Measurements from ENCODE around the gene TGOLN2. TPM values are rescaled to one million over a fixed set of nuclear protein-coding genes. Genes with fewer than 3 reads are reported as not detected.

TGOLN2 gene
- total RNA-seq, 2 donors from 2014 or later: 140 to 165 TPM

- WGBS: 72% methylated on average over 10 of the region's 10 CpGs
- Histone ChIP-seq H3K4me1 (replicated peaks) (no peaks in the 10 kb centered on the region), H3K9me3 (no peaks in the 10 kb centered on the region), H3K27ac (no peak overlapping the region), H3K27me3 (replicated peaks; ENCODE audit: insufficient read depth) (no peaks in the 10 kb centered on the region), H3K36me3 (no peaks in the 10 kb centered on the region), H3K4me3 (no peak overlapping the region)
- no peak for DNase-seq (ENCODE audit: low spot score)
- intact Hi-C loops (cut with DNase I): no loop called here
- no peak for TF ChIP-seq CTCF (IDR thresholded peaks at IDR 0.05)
- no peak for TF ChIP-seq POLR2AphosphoS5 (IDR thresholded peaks at IDR 0.05)
- no peak for TF ChIP-seq POLR2A (IDR thresholded peaks at IDR 0.05)
Observed at GRCh38 chr2:85314884-85315242, 12.9 kb downstream of the TGOLN2 start.

- intact Hi-C loops (cut with DNase I): no loop called here
- Histone ChIP-seq H3K27ac (no peak overlapping the region), H3K9me3 (no peaks in the 10 kb centered on the region), H3K4me3 (no peak overlapping the region), H3K4me1 (replicated peaks) (no peaks in the 10 kb centered on the region), H3K36me3 (no peaks in the 10 kb centered on the region), H3K27me3 (replicated peaks; ENCODE audit: insufficient read depth) (no peaks in the 10 kb centered on the region)
- TF ChIP-seq POLR2AphosphoS5 (IDR thresholded peaks at IDR 0.05): no peak
- TF ChIP-seq CTCF (IDR thresholded peaks at IDR 0.05): no peak
- TF ChIP-seq POLR2A (IDR thresholded peaks at IDR 0.05): no peak
- WGBS: 89% methylated on average over 7 of the region's 7 CpGs
- DNase-seq (ENCODE audit: low spot score): no peak
Observed at GRCh38 chr2:85312404-85312803, 15.4 kb downstream of the TGOLN2 start.

- H3K27ac ChIP-seq: no peak overlapping the region
- TF ChIP-seq POLR2AphosphoS5 (IDR thresholded peaks at IDR 0.05) (no peak), CTCF (IDR thresholded peaks at IDR 0.05) (no peak), POLR2A (IDR thresholded peaks at IDR 0.05) (no peak)
Observed at GRCh38 chr2:85310330-85310729, 17.5 kb downstream of the TGOLN2 start.

GRCh38 chr2:85309699-85310321, 18.0 kb downstream of the TGOLN2 start:
- no peaks in the 10 kb centered on the region for H3K36me3 ChIP-seq
- no peak for TF ChIP-seq POLR2A (IDR thresholded peaks at IDR 0.05)
- no peak overlapping the region for H3K27ac ChIP-seq

More at GRCh38 chr2:85310330-85310729, 17.5 kb downstream of the TGOLN2 start:
- Histone ChIP-seq H3K4me1 (replicated peaks) (no peaks in the 10 kb centered on the region), H3K36me3 (no peaks in the 10 kb centered on the region), H3K4me3 (no peak overlapping the region), H3K27me3 (replicated peaks; ENCODE audit: insufficient read depth) (no peaks in the 10 kb centered on the region), H3K9me3 (no peaks in the 10 kb centered on the region)
- WGBS: 74% methylated on average over 3 of the region's 3 CpGs
- DNase-seq (ENCODE audit: low spot score): no peak
- intact Hi-C loops (cut with DNase I): no loop called here

GRCh38 chr2:85308896-85309555, 18.8 kb downstream of the TGOLN2 start:
- WGBS: 43% methylated on average over 15 of the region's 15 CpGs
- no peaks in the 10 kb centered on the region for H3K9me3 ChIP-seq
- H3K36me3 ChIP-seq: no peaks in the 10 kb centered on the region
- no peak overlapping the region for H3K4me3 ChIP-seq
- no peak overlapping the region for H3K27ac ChIP-seq
- no peaks in the 10 kb centered on the region for H3K27me3 ChIP-seq (replicated peaks; ENCODE audit: insufficient read depth)
- intact Hi-C loops (cut with DNase I): no loop called here
- DNase-seq (ENCODE audit: low spot score): no peak
- no peaks in the 10 kb centered on the region for H3K4me1 ChIP-seq (replicated peaks)
- no peak for TF ChIP-seq POLR2AphosphoS5 (IDR thresholded peaks at IDR 0.05)
- no peak for TF ChIP-seq CTCF (IDR thresholded peaks at IDR 0.05)
- no peak for TF ChIP-seq POLR2A (IDR thresholded peaks at IDR 0.05)

More at GRCh38 chr2:85309699-85310321, 18.0 kb downstream of the TGOLN2 start:
- no peak for DNase-seq (ENCODE audit: low spot score)
- intact Hi-C loops (cut with DNase I): no loop called here
- H3K27me3 ChIP-seq (replicated peaks; ENCODE audit: insufficient read depth): no peaks in the 10 kb centered on the region
- no peaks in the 10 kb centered on the region for H3K9me3 ChIP-seq
- 51% methylated on average over 19 of the region's 19 CpGs for WGBS
- no peak overlapping the region for H3K4me3 ChIP-seq
- H3K4me1 ChIP-seq (replicated peaks): no peaks in the 10 kb centered on the region

All from prostate gland (tissue), 2 donors.